ENCODE measurements around the gene RGL3. TPM values are rescaled to one million over a fixed set of nuclear protein-coding genes. Genes with fewer than 3 reads are reported as not detected.
"Not testable (repeated sequence)": the region's sequence is repeated elsewhere in the genome, so short reads cannot be mapped to it uniquely, and the experiment has no call there.

Gene RGL3
- total RNA-seq, 1 donor from 2014 or later, result 0.70 TPM

DNA sequence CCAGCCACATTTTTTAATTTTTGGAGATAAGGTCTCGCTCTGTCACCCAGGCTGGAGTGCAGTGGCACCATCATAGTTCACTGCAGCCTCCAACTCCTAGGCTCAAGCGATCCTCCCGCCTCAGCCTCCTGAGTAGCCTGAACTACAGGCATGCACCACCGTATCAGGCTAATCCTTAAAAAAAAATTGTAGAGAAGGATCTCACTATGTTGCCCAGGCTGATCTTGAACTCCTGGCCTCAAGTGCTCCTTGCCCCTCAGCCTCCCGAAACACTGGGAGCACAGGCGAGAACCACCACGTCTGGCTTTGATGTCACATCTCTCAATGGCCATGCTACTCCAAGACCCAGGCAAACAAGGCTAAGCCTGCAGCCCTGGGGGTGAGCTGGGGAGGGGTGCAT, 37.5 kb upstream of the RGL3 start:
- no peak for DNase-seq (ENCODE audit: low spot score)
- Mint-ChIP-seq H3K4me1 (ENCODE audit: low read depth) (peaks cover 5% of the 10 kb centered on the region), H3K36me3 (ENCODE audit: low read depth) (no peaks in the 10 kb centered on the region), H3K27me3 (ENCODE audit: low read depth) (peaks cover 4% of the 10 kb centered on the region), H3K9me3 (ENCODE audit: low read depth) (no peaks in the 10 kb centered on the region), H3K27ac (ENCODE audit: unreplicated experiment) (no peak overlapping the region), H3K4me3 (ENCODE audit: unreplicated experiment) (no peak overlapping the region)
- TF ChIP-seq, protein P1, sequence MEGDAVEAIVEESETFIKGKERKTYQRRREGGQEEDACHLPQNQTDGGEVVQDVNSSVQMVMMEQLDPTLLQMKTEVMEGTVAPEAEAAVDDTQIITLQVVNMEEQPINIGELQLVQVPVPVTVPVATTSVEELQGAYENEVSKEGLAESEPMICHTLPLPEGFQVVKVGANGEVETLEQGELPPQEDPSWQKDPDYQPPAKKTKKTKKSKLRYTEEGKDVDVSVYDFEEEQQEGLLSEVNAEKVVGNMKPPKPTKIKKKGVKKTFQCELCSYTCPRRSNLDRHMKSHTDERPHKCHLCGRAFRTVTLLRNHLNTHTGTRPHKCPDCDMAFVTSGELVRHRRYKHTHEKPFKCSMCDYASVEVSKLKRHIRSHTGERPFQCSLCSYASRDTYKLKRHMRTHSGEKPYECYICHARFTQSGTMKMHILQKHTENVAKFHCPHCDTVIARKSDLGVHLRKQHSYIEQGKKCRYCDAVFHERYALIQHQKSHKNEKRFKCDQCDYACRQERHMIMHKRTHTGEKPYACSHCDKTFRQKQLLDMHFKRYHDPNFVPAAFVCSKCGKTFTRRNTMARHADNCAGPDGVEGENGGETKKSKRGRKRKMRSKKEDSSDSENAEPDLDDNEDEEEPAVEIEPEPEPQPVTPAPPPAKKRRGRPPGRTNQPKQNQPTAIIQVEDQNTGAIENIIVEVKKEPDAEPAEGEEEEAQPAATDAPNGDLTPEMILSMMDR (IDR thresholded peaks at IDR 0.05), result no peak

DNA sequence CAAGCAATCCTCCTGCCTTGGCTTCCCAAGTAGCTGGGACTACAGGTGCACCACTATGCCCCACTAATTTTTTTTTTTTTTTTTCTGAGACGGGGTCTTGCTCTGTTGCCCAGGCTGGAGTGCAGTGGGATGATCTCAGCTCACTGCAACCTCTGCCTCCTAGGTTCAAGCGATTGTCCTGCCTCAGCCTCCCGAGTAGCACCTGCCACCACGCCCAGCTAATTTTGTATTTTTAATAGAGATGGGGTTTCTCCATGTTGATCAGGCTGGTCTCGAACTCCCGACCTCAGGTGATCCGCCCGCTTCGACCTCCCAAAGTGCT, 36.1 kb upstream of the RGL3 start:
- H3K27me3 Mint-ChIP-seq (ENCODE audit: low read depth); H3K9me3 Mint-ChIP-seq (ENCODE audit: low read depth); H3K4me1 Mint-ChIP-seq (ENCODE audit: low read depth); H3K4me3 Mint-ChIP-seq (ENCODE audit: unreplicated experiment); H3K27ac Mint-ChIP-seq (ENCODE audit: unreplicated experiment); DNase-seq (ENCODE audit: low spot score); H3K36me3 Mint-ChIP-seq (ENCODE audit: low read depth): not testable (repeated sequence)

DNA sequence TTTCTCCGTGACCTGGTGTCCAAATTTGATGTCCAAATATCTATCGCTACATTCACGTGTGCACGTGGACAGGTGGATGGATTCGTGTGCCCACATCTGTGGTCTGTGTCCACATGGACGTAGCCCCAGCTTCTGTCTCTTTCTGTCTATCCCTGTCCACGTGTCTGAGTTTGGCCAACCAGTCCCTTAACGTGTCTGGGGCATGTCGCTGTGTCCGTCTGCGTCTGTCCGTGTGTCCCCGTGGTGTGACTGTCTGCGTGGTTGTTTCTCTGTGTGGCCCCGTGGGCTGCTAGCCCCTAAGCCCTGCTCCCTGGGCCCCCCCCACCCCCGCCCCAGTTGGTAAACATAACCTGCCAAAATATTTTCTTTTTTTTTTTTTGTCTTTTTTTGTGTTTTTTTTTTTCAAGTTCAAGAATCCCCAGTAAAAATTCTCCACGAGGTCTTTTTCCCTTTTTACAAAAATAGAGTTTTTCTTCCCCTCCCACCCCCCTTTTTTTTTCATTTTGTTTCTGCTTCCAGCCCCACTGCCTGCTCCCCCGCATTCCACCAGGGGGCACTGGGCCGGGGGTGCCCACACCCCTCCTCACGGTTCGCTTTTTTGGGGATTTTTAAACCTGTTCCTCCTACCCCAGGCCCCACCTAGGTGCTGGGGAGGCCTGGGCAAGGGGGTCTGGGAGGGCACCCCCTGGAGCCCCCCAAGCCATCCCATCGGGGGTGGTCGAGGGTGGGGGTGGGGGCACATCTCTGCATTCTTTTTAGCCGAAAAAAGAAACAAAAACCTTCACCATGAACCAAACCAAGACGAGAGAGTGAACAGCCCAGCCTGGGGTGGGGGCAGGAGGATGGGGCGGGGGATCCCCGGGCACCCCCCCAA, 34.6 kb upstream of the RGL3 start:
- Mint-ChIP-seq H3K4me1 (ENCODE audit: low read depth) (peaks cover 5% of the 10 kb centered on the region), H3K36me3 (ENCODE audit: low read depth) (peaks cover 5% of the 10 kb centered on the region), H3K4me3 (ENCODE audit: unreplicated experiment) (no peak overlapping the region), H3K27ac (ENCODE audit: unreplicated experiment) (no peak overlapping the region), H3K9me3 (ENCODE audit: low read depth) (no peaks in the 10 kb centered on the region), H3K27me3 (ENCODE audit: low read depth) (no peaks in the 10 kb centered on the region)
- TF ChIP-seq, protein P1 (IDR thresholded peaks at IDR 0.05), result peak; percentile 56
- no peak for DNase-seq (ENCODE audit: low spot score)

DNA sequence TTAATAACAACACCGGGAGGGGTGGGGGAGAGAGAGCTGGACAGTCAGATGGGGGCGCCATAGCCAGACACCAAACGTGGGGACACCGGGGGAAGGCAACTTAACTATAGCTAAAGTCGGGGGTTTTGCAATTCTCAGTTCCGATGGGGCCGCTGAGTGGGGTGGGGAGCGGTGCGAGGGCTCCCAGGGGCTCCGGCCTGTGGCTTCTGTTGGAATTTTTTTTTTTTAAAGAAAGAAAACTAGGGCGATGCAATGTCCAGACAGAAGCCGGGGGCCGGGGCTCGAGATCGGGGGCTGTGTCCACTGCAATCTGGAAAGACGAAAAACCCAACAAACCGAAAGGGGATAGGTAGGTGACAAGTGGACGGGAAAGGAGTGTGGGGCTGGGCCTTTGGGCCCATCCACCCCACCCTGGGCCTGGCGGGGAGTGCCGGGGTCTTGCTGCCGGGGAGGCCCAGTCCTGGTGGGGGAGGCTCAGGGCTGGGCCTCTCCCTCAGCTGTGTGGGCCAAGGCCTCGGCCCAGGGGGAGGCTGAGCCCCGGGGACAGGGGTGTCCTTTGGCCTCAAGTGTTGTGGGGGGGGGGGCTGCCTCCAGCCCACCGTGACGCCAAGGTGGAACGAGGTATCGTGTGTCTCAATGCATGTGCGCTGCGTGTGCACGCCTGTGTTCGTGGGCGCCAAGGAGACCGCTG, 33.7 kb upstream of the RGL3 start:
- Mint-ChIP-seq H3K27ac (ENCODE audit: unreplicated experiment) (no peak overlapping the region), H3K4me1 (ENCODE audit: low read depth) (peaks cover 5% of the 10 kb centered on the region), H3K4me3 (ENCODE audit: unreplicated experiment) (no peak overlapping the region), H3K27me3 (ENCODE audit: low read depth) (no peaks in the 10 kb centered on the region), H3K9me3 (ENCODE audit: low read depth) (no peaks in the 10 kb centered on the region), H3K36me3 (ENCODE audit: low read depth) (peaks cover 6% of the 10 kb centered on the region)
- DNase-seq (ENCODE audit: low spot score), result no peak
- TF ChIP-seq, protein P1 (IDR thresholded peaks at IDR 0.05), result peak; percentile 26

DNA sequence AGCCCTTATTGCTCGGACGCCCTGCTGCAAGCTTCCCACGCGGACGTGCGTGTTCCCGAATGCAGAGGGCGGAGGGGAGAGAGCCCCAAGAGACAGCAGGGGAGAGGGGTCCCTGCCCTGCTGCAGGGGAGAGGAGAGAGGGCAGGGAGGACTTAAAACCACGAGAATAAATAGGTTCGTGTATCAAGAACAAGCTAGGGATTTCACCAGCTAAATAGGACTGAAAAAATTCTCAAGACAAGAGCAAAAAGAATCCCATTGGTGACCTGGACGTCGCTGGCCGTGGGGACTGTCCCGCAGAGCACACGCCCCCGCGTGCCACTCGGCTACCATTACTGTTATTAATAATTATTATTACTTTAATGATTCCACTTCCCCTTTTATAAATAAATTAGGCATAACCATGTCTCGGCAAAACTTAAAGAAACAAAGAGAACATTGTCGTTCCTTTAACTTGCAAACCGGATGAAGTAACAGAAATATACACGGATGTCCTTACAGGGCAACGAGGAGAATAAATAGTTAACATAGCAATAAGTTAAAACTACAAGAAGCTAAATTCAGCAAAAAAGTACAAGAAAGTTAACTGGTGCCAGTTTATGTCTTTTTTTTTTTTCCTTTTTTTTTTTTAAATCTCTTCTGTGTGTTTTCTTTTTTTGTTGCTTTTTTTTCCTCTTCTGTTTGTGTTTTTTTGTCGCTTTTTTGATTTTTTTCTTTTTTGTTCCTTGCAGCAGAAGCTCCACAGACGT, 32.9 kb upstream of the RGL3 start:
- no peak for DNase-seq (ENCODE audit: low spot score)
- TF ChIP-seq, protein P1 (IDR thresholded peaks at IDR 0.05), result peak; percentile 42
- peaks cover 6% of the 10 kb centered on the region for H3K36me3 Mint-ChIP-seq (ENCODE audit: low read depth)
- H3K27ac Mint-ChIP-seq (ENCODE audit: unreplicated experiment), result no peak overlapping the region
- H3K4me3 Mint-ChIP-seq (ENCODE audit: unreplicated experiment), result no peak overlapping the region
- H3K27me3 Mint-ChIP-seq (ENCODE audit: low read depth), result no peaks in the 10 kb centered on the region
- H3K9me3 Mint-ChIP-seq (ENCODE audit: low read depth), result no peaks in the 10 kb centered on the region
- peaks cover 5% of the 10 kb centered on the region for H3K4me1 Mint-ChIP-seq (ENCODE audit: low read depth)
